ENCODE data around the gene TSR3. TPM values are rescaled to one million over a fixed set of nuclear protein-coding genes. Genes with fewer than 3 reads are reported as not detected.

Gene TSR3
- total RNA-seq, 6 donors from 2014 or later, result 55.6 to 74.5 (median 65.1) TPM

DNA sequence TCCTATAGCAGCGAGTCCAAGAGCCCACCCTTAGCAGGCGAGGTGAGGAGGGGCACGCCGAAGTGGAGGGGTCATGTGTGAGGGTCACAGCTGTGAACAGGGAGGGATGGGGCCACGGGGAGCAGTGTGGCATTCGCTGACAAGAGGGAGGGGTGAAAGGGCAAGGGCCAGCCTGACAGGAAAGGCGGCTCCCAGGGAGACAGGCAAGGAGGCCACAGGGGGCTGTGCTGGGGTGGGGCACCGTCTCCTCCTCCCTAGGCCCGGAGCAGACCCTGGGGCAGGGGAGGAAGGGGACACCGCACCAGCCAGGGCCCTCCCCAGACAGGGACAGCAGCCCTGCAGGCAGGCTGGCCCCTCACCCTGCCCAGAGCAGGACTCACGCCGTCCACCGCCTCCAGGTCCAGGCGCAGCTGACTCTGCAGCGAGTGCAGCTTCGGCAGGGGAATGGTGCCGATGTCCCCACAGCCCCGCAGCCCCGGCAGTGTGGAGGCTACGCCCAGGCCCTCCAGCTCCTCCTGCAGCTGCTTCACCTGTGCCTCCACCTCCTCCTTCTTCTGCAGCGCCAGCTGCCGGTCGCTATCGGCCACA lies 15.1 kb upstream of the TSR3 start:
- Histone ChIP-seq H3K27ac (no peak overlapping the region), H3K4me1 (no peaks in the 10 kb centered on the region), H3K4me3 (no peak overlapping the region), H3K9me3 (no peaks in the 10 kb centered on the region), H3K36me3 (peaks cover 19 to 83% (median 67%) of the 10 kb centered on the region in 4 donors), H3K27me3 (no peaks in the 10 kb centered on the region)
- TF ChIP-seq, protein P1, sequence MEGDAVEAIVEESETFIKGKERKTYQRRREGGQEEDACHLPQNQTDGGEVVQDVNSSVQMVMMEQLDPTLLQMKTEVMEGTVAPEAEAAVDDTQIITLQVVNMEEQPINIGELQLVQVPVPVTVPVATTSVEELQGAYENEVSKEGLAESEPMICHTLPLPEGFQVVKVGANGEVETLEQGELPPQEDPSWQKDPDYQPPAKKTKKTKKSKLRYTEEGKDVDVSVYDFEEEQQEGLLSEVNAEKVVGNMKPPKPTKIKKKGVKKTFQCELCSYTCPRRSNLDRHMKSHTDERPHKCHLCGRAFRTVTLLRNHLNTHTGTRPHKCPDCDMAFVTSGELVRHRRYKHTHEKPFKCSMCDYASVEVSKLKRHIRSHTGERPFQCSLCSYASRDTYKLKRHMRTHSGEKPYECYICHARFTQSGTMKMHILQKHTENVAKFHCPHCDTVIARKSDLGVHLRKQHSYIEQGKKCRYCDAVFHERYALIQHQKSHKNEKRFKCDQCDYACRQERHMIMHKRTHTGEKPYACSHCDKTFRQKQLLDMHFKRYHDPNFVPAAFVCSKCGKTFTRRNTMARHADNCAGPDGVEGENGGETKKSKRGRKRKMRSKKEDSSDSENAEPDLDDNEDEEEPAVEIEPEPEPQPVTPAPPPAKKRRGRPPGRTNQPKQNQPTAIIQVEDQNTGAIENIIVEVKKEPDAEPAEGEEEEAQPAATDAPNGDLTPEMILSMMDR (IDR thresholded peaks at IDR 0.05), result no peak
- TF ChIP-seq POLR2AphosphoS5 (IDR thresholded peaks at IDR 0.05) (no peak), POLR2A (IDR thresholded peaks at IDR 0.05) (no peak), EP300 (IDR thresholded peaks at IDR 0.05) (no peak)
- peak in 1 of 2 donors; percentile 77 for DNase-seq
- WGBS, 2 donors, result 88 to 92% methylated on average over 21 to 22 of the region's 24 CpGs
- ATAC-seq (ENCODE audit: low FRiP score in 2 of 2), result no peak

DNA sequence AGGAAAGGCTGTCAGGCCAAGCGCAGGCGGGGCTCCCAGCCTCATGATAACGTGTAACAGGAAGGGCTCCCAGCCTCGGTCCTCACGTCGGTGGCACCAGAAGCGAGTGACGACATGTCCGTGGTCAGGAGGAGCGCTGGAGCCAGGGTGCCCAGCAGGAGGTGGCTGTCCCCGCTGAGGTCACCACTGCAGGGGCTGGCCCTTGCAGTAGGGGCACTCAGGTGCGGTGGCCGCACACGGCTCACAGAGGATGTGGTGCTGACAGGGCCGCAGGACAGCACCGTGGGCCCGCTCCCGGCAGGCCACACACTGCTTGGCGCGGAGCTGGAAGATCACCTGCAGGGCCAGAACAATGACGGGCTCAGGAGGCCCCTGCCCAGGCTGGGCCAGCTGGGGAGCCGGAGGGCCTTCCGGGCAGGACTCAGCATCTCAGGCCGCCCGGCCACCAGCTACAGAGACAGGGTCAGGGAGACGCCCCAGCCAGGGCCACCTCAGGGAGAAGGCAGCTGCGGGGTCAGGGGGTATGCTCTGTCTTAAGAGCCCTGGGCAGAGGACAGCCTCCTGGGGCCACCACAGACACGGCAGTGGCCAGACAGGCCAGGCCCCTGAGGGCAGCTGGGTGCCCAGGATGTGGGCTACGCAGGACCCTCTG lies 14.5 kb upstream of the TSR3 start:
- H3K27ac ChIP-seq, result no peak overlapping the region
- no peak for TF ChIP-seq POLR2A (IDR thresholded peaks at IDR 0.05)
- TF ChIP-seq, protein P1 (IDR thresholded peaks at IDR 0.05), result no peak
- TF ChIP-seq POLR2AphosphoS5 (IDR thresholded peaks at IDR 0.05), result no peak
- TF ChIP-seq EP300 (IDR thresholded peaks at IDR 0.05), result no peak
- no peaks in the 10 kb centered on the region for H3K27me3 ChIP-seq
- H3K9me3 ChIP-seq, result no peaks in the 10 kb centered on the region
- DNase-seq (peak in 1 of 2 donors; percentile 71), ATAC-seq (ENCODE audit: low FRiP score in 2 of 2) (peak in 1 of 2 donors; percentile 18)
- H3K4me3 ChIP-seq, result no peak overlapping the region
- H3K36me3 ChIP-seq, result peaks cover 16 to 83% (median 67%) of the 10 kb centered on the region in 4 donors
- WGBS, 2 donors, result 85 to 91% methylated on average over 15 to 21 of the region's 29 CpGs
- H3K4me1 ChIP-seq, result no peaks in the 10 kb centered on the region

DNA sequence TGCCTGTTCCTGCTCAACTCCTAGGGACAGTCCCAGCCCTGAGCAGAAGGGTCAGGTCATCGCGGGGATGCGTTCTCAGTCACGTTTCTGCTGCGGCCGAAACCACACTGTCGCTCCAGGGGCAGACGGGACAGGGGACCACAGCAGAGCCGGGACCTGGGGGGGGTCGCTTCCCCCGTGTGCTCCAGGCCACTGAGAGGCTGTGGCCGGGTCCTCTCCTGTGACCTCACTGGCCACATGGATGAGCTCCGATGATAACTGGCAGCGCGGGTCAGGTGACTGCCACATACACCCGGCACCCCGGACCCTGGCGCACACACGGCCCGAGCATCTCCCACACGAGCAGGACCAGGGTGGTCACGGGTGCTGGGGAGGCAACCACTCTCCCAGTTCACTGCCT lies 12.8 kb upstream of the TSR3 start:
- TF ChIP-seq, protein P1 (IDR thresholded peaks at IDR 0.05), result no peak
- TF ChIP-seq EP300 (IDR thresholded peaks at IDR 0.05), result no peak
- no peak for TF ChIP-seq POLR2A (IDR thresholded peaks at IDR 0.05)
- no peak for TF ChIP-seq POLR2AphosphoS5 (IDR thresholded peaks at IDR 0.05)
- H3K4me1 ChIP-seq, result no peaks in the 10 kb centered on the region
- DNase-seq (peak in 1 of 2 donors; percentile 71), ATAC-seq (ENCODE audit: low FRiP score in 2 of 2) (no peak)
- H3K9me3 ChIP-seq, result no peaks in the 10 kb centered on the region
- no peak overlapping the region for H3K4me3 ChIP-seq
- H3K36me3 ChIP-seq, result peaks cover 11 to 87% (median 66%) of the 10 kb centered on the region in 4 donors
- 90% methylated on average over 14 to 22 of the region's 22 CpGs for WGBS, 2 donors
- H3K27me3 ChIP-seq, result no peaks in the 10 kb centered on the region
- no peak overlapping the region for H3K27ac ChIP-seq

- Histone ChIP-seq H3K4me3 (no peak overlapping the region), H3K27me3 (no peaks in the 10 kb centered on the region), H3K4me1 (no peaks in the 10 kb centered on the region), H3K36me3 (peaks cover 11 to 86% (median 64%) of the 10 kb centered on the region in 4 donors), H3K9me3 (no peaks in the 10 kb centered on the region), H3K27ac (no peak overlapping the region)
- no peak for TF ChIP-seq POLR2AphosphoS5 (IDR thresholded peaks at IDR 0.05)
- TF ChIP-seq, protein P1 (IDR thresholded peaks at IDR 0.05), result peak; percentile 61 to 83 (median 74)
- peak; percentile 67 to 91 for DNase-seq
- ATAC-seq (ENCODE audit: low FRiP score in 2 of 2), result peak; percentile 68 to 84
- WGBS, 2 donors, result 49 to 58% methylated on average over 7 to 18 of the region's 18 CpGs
Measured at GRCh38 chr16:1363501-1364041, 11.9 kb upstream of the TSR3 start.

Measured in upper lobe of left lung (tissue), 6 donors.